ENCODE measurements around the gene ELF4.

DNA sequence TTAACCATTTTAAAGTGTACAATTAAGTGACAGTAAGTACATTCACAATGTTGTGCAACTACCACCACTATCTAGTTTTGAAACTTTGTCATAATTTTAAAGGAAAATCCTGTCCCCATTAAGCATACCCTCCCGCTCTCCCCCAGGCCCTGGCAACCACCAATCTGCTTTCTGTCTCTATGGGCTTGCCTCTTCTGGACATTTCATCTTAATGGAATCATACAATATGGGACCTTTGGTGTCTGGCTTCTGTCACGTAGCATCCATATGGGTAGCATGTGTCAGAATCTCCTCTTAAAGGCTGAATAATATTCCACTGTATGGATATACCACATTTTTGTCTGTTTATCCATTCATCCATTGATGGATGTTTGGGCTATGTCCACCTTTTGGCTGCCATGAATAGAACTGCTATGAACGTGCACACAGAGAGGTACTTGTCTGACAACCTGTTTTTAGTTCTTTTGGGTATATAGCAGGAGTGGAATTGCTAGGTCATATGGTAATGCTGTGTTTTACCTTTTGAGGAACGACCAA, 61.5 kb downstream of the ELF4 start:
- TF ChIP-seq, protein P1, sequence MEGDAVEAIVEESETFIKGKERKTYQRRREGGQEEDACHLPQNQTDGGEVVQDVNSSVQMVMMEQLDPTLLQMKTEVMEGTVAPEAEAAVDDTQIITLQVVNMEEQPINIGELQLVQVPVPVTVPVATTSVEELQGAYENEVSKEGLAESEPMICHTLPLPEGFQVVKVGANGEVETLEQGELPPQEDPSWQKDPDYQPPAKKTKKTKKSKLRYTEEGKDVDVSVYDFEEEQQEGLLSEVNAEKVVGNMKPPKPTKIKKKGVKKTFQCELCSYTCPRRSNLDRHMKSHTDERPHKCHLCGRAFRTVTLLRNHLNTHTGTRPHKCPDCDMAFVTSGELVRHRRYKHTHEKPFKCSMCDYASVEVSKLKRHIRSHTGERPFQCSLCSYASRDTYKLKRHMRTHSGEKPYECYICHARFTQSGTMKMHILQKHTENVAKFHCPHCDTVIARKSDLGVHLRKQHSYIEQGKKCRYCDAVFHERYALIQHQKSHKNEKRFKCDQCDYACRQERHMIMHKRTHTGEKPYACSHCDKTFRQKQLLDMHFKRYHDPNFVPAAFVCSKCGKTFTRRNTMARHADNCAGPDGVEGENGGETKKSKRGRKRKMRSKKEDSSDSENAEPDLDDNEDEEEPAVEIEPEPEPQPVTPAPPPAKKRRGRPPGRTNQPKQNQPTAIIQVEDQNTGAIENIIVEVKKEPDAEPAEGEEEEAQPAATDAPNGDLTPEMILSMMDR (tag by site-specific recombination; IDR thresholded peaks at IDR 0.05): no peak
- TF ChIP-seq, protein P2, sequence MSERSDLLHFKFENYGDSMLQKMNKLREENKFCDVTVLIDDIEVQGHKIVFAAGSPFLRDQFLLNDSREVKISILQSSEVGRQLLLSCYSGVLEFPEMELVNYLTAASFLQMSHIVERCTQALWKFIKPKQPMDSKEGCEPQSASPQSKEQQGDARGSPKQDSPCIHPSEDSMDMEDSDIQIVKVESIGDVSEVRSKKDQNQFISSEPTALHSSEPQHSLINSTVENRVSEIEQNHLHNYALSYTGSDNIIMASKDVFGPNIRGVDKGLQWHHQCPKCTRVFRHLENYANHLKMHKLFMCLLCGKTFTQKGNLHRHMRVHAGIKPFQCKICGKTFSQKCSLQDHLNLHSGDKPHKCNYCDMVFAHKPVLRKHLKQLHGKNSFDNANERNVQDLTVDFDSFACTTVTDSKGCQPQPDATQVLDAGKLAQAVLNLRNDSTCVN (tag by site-specific recombination; optimal IDR thresholded peaks at IDR 0.05): no peak
- TF ChIP-seq HOXA7 (CRISPR knock-in tag; IDR thresholded peaks at IDR 0.05; ENCODE audit: borderline replicate concordance): no peak
- no peak for TF ChIP-seq ZNF513 (tag by site-specific recombination; IDR thresholded peaks at IDR 0.05)
- no peak for TF ChIP-seq ZNF423 (tag by site-specific recombination; IDR thresholded peaks at IDR 0.05)
- TF ChIP-seq, protein P3, sequence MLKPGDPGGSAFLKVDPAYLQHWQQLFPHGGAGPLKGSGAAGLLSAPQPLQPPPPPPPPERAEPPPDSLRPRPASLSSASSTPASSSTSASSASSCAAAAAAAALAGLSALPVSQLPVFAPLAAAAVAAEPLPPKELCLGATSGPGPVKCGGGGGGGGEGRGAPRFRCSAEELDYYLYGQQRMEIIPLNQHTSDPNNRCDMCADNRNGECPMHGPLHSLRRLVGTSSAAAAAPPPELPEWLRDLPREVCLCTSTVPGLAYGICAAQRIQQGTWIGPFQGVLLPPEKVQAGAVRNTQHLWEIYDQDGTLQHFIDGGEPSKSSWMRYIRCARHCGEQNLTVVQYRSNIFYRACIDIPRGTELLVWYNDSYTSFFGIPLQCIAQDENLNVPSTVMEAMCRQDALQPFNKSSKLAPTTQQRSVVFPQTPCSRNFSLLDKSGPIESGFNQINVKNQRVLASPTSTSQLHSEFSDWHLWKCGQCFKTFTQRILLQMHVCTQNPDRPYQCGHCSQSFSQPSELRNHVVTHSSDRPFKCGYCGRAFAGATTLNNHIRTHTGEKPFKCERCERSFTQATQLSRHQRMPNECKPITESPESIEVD (tag by site-specific recombination; IDR thresholded peaks at IDR 0.05): no peak
- TF ChIP-seq ZXDB (tag by site-specific recombination; IDR thresholded peaks at IDR 0.05): no peak
